Skeletal muscle tissue (tissue), 4 donors: ENCODE measurements around the gene DSCAML1. TPM values are rescaled to one million over a fixed set of nuclear protein-coding genes. Genes with fewer than 3 reads are reported as not detected.

ENCODE experiments used
- H3K27ac ChIP-seq: one replicate; pipeline ENCODE4 v1.7.0; 2013; ENCODE audit warnings: mild to moderate bottlenecking, low read depth, low read length, inconsistent platforms
- H3K27me3 ChIP-seq, 3 donors: one replicate each; pipeline ENCODE4 v1.7.0; 2013; ENCODE audit warnings: low read length in 3 of 3; ENCODE audit not compliant: control insufficient read depth in 3 of 3, insufficient read depth in 3 of 3
- H3K36me3 ChIP-seq, 3 donors: one replicate each; pipeline ENCODE4 v1.7.0; 2013; ENCODE audit warnings: low read length in 3 of 3; ENCODE audit not compliant: control insufficient read depth in 3 of 3, insufficient read depth in 3 of 3
- H3K4me1 ChIP-seq, 3 donors: one replicate each; pipeline ENCODE4 v1.7.0; 2013; ENCODE audit warnings: low read length in 3 of 3, mild to moderate bottlenecking in 3 of 3; ENCODE audit not compliant: control insufficient read depth in 3 of 3, insufficient read depth in 3 of 3
- H3K4me3 ChIP-seq, 3 donors: one replicate each; pipeline ENCODE4 v1.7.0; 2013; ENCODE audit warnings: low read length in 3 of 3
- H3K9ac ChIP-seq, 3 donors: one replicate each; pipeline ENCODE4 v1.7.0; 2013; ENCODE audit warnings: low read length in 3 of 3, mild to moderate bottlenecking in 3 of 3, moderate library complexity in 2 of 3, low read depth in 1 of 3
- H3K9me3 ChIP-seq, 3 donors: one replicate each; pipeline ENCODE4 v1.7.0; 2013; ENCODE audit warnings: low read length in 3 of 3; ENCODE audit not compliant: control insufficient read depth in 3 of 3
- total RNA-seq: library from RNA; depleted of rRNA; stranded (reverse); fragments of >200 nt; gene quantifications from one replicate; pipeline ENCODE4 v1.2.3, GENCODE V29; 2014
- donor health status: Osteomylitis.

The DSCAML1 gene
- total RNA-seq, 1 donor from 2014 or later, result 0.52 TPM

GRCh38 chr11:117396970-117397369 is 400.0 kb downstream of the DSCAML1 start:
- no peak overlapping the region for H3K9ac ChIP-seq
- peaks cover 38 to 52% (median 50%) of the 10 kb centered on the region in 3 donors for H3K36me3 ChIP-seq
- no peak overlapping the region for H3K4me3 ChIP-seq
- H3K27me3 ChIP-seq, result no peaks in the 10 kb centered on the region
- H3K27ac ChIP-seq, result no peak overlapping the region
- no peaks in the 10 kb centered on the region for H3K9me3 ChIP-seq
- H3K4me1 ChIP-seq, result no peaks in the 10 kb centered on the region

- H3K27ac ChIP-seq, result no peak overlapping the region
- H3K9ac ChIP-seq, result no peak overlapping the region
- H3K4me1 ChIP-seq, result no peaks in the 10 kb centered on the region
- H3K36me3 ChIP-seq, result peaks cover 39 to 66% (median 64%) of the 10 kb centered on the region in 3 donors
- no peak overlapping the region for H3K4me3 ChIP-seq
- no peaks in the 10 kb centered on the region for H3K9me3 ChIP-seq
- no peaks in the 10 kb centered on the region for H3K27me3 ChIP-seq
Observed at GRCh38 chr11:117395476-117395875, 401.5 kb downstream of the DSCAML1 start.

GRCh38 chr11:117394221-117394925 is 402.6 kb downstream of the DSCAML1 start:
- H3K27ac ChIP-seq, result no peak overlapping the region
- H3K4me1 ChIP-seq, result no peaks in the 10 kb centered on the region
- no peaks in the 10 kb centered on the region for H3K9me3 ChIP-seq
- H3K4me3 ChIP-seq, result no peak overlapping the region
- peaks cover 39 to 69% (median 65%) of the 10 kb centered on the region in 3 donors for H3K36me3 ChIP-seq
- no peaks in the 10 kb centered on the region for H3K27me3 ChIP-seq
- no peak overlapping the region for H3K9ac ChIP-seq

- no peak overlapping the region for H3K27ac ChIP-seq
- no peak overlapping the region for H3K4me3 ChIP-seq
- no peak overlapping the region for H3K9ac ChIP-seq
- H3K4me1 ChIP-seq, result no peaks in the 10 kb centered on the region
- H3K9me3 ChIP-seq, result no peaks in the 10 kb centered on the region
- H3K36me3 ChIP-seq, result peaks cover 39 to 65% (median 63%) of the 10 kb centered on the region in 3 donors
- no peaks in the 10 kb centered on the region for H3K27me3 ChIP-seq
Observed at GRCh38 chr11:117392979-117393378, 404.0 kb downstream of the DSCAML1 start.

- Histone ChIP-seq H3K4me3 (no peak overlapping the region), H3K4me1 (no peaks in the 10 kb centered on the region), H3K36me3 (peaks cover 44 to 71% (median 60%) of the 10 kb centered on the region in 3 donors), H3K27ac (no peak overlapping the region), H3K9ac (no peak overlapping the region), H3K9me3 (no peaks in the 10 kb centered on the region), H3K27me3 (no peaks in the 10 kb centered on the region)
Observed at GRCh38 chr11:117392001-117392690, 404.9 kb downstream of the DSCAML1 start.

- Histone ChIP-seq H3K4me1 (no peaks in the 10 kb centered on the region), H3K9ac (no peak overlapping the region), H3K9me3 (no peaks in the 10 kb centered on the region), H3K27me3 (no peaks in the 10 kb centered on the region), H3K36me3 (peaks cover 43 to 68% (median 55%) of the 10 kb centered on the region in 3 donors), H3K27ac (no peak overlapping the region), H3K4me3 (no peak overlapping the region)
Observed at GRCh38 chr11:117391181-117391580, 405.8 kb downstream of the DSCAML1 start.

- Histone ChIP-seq H3K9ac (no peak overlapping the region), H3K9me3 (no peaks in the 10 kb centered on the region), H3K4me1 (no peaks in the 10 kb centered on the region), H3K36me3 (peaks cover 43 to 71% (median 52%) of the 10 kb centered on the region in 3 donors), H3K27me3 (no peaks in the 10 kb centered on the region), H3K4me3 (no peak overlapping the region), H3K27ac (no peak overlapping the region)
Observed at GRCh38 chr11:117390743-117391142, 406.3 kb downstream of the DSCAML1 start.

GRCh38 chr11:117387992-117388755 is 408.8 kb downstream of the DSCAML1 start:
- Histone ChIP-seq H3K9me3 (no peaks in the 10 kb centered on the region), H3K36me3 (peaks cover 34 to 52% (median 47%) of the 10 kb centered on the region in 3 donors), H3K9ac (no peak overlapping the region)

GRCh38 chr11:117385906-117386305 is 411.1 kb downstream of the DSCAML1 start:
- Histone ChIP-seq H3K27me3 (no peaks in the 10 kb centered on the region), H3K4me3 (no peak overlapping the region), H3K4me1 (no peaks in the 10 kb centered on the region), H3K9ac (no peak overlapping the region), H3K9me3 (no peaks in the 10 kb centered on the region), H3K27ac (no peak overlapping the region), H3K36me3 (peaks cover 24 to 36% (median 32%) of the 10 kb centered on the region in 3 donors)

More at GRCh38 chr11:117387992-117388755, 408.8 kb downstream of the DSCAML1 start:
- H3K4me3 ChIP-seq, result no peak overlapping the region
- H3K27ac ChIP-seq, result no peak overlapping the region
- H3K4me1 ChIP-seq, result no peaks in the 10 kb centered on the region
- no peaks in the 10 kb centered on the region for H3K27me3 ChIP-seq
